Measurements from ENCODE around the gene TF. TPM values are rescaled to one million over a fixed set of nuclear protein-coding genes. Genes with fewer than 3 reads are reported as not detected.

Gene TF
- total RNA-seq, 4 donors from 2014 or later, result 13.9 to 154 (median 67.3) TPM

DNA sequence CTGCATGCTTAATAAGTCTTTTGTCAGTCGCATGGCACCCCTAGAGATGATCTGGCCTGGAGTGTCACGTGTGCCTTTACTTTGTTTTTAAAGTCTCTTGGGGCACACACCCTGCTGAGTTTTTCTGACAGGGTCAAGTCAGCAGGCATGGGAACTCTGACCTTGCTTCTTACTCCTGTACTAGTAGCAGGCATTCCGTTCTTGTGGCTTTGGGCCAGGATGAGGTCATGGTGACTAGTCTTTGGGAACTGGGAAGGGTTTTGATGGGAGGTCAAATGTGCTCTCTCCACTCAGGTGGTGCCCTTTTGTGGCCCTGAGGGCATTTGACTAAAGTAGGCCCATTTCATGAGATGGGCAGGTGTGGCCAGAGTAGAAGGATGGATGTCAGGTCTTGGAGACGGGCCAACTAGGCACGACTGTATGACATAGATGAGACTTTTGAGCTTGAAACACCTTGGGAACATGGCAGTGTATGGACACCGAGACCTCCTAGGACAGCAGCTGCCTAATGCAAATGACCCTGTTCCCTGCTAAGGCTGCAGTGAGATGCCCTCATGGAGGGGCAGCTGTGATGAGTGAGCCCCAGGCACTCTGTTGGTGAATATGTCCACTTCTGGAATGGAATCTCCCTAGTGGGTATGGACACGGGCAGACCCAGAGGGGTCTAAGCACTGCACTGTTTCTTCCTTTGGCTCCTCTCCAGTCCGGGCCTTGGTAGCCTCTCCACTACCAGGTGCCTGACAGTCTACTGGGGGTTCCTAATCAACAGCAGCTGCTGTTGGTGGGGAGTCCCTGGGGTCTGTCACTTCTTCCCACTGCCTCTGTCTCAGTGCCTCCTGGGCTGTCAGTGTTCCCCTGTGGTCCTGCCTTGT is 75.8 kb downstream of the TF start:
- TF ChIP-seq, protein P1, sequence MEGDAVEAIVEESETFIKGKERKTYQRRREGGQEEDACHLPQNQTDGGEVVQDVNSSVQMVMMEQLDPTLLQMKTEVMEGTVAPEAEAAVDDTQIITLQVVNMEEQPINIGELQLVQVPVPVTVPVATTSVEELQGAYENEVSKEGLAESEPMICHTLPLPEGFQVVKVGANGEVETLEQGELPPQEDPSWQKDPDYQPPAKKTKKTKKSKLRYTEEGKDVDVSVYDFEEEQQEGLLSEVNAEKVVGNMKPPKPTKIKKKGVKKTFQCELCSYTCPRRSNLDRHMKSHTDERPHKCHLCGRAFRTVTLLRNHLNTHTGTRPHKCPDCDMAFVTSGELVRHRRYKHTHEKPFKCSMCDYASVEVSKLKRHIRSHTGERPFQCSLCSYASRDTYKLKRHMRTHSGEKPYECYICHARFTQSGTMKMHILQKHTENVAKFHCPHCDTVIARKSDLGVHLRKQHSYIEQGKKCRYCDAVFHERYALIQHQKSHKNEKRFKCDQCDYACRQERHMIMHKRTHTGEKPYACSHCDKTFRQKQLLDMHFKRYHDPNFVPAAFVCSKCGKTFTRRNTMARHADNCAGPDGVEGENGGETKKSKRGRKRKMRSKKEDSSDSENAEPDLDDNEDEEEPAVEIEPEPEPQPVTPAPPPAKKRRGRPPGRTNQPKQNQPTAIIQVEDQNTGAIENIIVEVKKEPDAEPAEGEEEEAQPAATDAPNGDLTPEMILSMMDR (IDR thresholded peaks at IDR 0.05; ENCODE audit: low read depth), result no peak

- TF ChIP-seq, protein P1 (IDR thresholded peaks at IDR 0.05; ENCODE audit: low read depth), result no peak
Observed at GRCh38 chr3:133824961-133825485, 78.8 kb downstream of the TF start.

GRCh38 chr3:133825969-133826727 is 80.0 kb downstream of the TF start:
- TF ChIP-seq, protein P1 (IDR thresholded peaks at IDR 0.05; ENCODE audit: low read depth), result no peak

GRCh38 chr3:133827136-133827535 is 80.9 kb downstream of the TF start:
- TF ChIP-seq, protein P1 (IDR thresholded peaks at IDR 0.05; ENCODE audit: low read depth), result no peak

GRCh38 chr3:133827684-133828083 is 81.5 kb downstream of the TF start:
- TF ChIP-seq, protein P1 (IDR thresholded peaks at IDR 0.05; ENCODE audit: low read depth), result no peak

- TF ChIP-seq, protein P1 (IDR thresholded peaks at IDR 0.05; ENCODE audit: low read depth), result no peak
Observed at GRCh38 chr3:133828576-133829309, 82.5 kb downstream of the TF start.
